SK-N-SH (cell line): Measurements from ENCODE around the gene GOLGA8N.

ENCODE experiments used
- CTCF ChIP-seq: fragments of 200-600 bp; sonication (generic); IDR thresholded peaks from 2 replicates; pipeline ENCODE4 v1.6.1; 2017; ENCODE audit warnings: antibody characterized with exemption, mild to moderate bottlenecking, moderate library complexity
- ELF1 ChIP-seq: IDR thresholded peaks from 2 replicates; pipeline ENCODE4 v1.4.0; 2012
- FOXM1 ChIP-seq: IDR thresholded peaks from 2 replicates; pipeline ENCODE4 v1.4.0; 2012; ENCODE audit warnings: low read depth, mild to moderate bottlenecking
- GABPA ChIP-seq: IDR thresholded peaks from 2 replicates; pipeline ENCODE4 v1.4.0; 2012; ENCODE audit warnings: low read depth, mild to moderate bottlenecking
- GATA2 ChIP-seq: sonication (generic); formaldehyde crosslinking; IDR thresholded peaks from 2 replicates; pipeline ENCODE4 v1.5.0; 2020; ENCODE audit warnings: mild to moderate bottlenecking, missing genetic modification reagents
- MXI1 ChIP-seq: IDR thresholded peaks from 2 replicates; pipeline ENCODE4 v1.6.1; 2012; ENCODE audit warnings: mild to moderate bottlenecking, low read depth, low read length, improper control_type of control experiment

- TF ChIP-seq CTCF (no peak), GATA2 (CRISPR knock-in tag) (no peak), FOXM1 (no peak), GABPA (no peak), MXI1 (no peak), ELF1 (no peak)
Measured at GRCh38 chr15:32646291-32646690, 53.0 kb downstream of the GOLGA8N start.
